ENCODE measurements around the gene NEDD8. TPM values are rescaled to one million over a fixed set of nuclear protein-coding genes. Genes with fewer than 3 reads are reported as not detected.

The NEDD8 gene
- 38.8 and 136 TPM in 2 replicates for total RNA-seq (ENCODE audit: low replicate concordance)

- H3K4me3 ChIP-seq (ENCODE audit: low read depth, low read length) = peak within 1 kb of the TSS; percentile 97
- DNase-seq (ENCODE audit: low read depth) = peak; percentile 98
- no peak for TF ChIP-seq CTCF (IDR thresholded peaks at IDR 0.05; ENCODE audit: insufficient read depth, low read length)
Observed at GRCh38 chr14:24232121-24232644, at the start of gene NEDD8. NEDD8 (minus strand) TSS chr14:24232367; CDS start chr14:24232267, 100 bp downstream.

- DNase-seq (ENCODE audit: low read depth) = no peak
- no peak overlapping the region for H3K4me3 ChIP-seq (ENCODE audit: low read depth, low read length)
- no peak for TF ChIP-seq CTCF (IDR thresholded peaks at IDR 0.05; ENCODE audit: insufficient read depth, low read length)
Observed at GRCh38 chr14:24281636-24282035, 49.5 kb upstream of the NEDD8 start.

GRCh38 chr14:24280797-24281460 is 48.8 kb upstream of the NEDD8 start:
- peak; percentile 57 for DNase-seq (ENCODE audit: low read depth)
- H3K4me3 ChIP-seq (ENCODE audit: low read depth, low read length) = no peak overlapping the region
- TF ChIP-seq CTCF (IDR thresholded peaks at IDR 0.05; ENCODE audit: insufficient read depth, low read length) = no peak

GRCh38 chr14:24279301-24280186 is 47.4 kb upstream of the NEDD8 start:
- no peak for DNase-seq (ENCODE audit: low read depth)
- H3K4me3 ChIP-seq (ENCODE audit: low read depth, low read length) = no peak overlapping the region
- no peak for TF ChIP-seq CTCF (IDR thresholded peaks at IDR 0.05; ENCODE audit: insufficient read depth, low read length)

GRCh38 chr14:24278424-24278823 is 46.3 kb upstream of the NEDD8 start:
- no peak overlapping the region for H3K4me3 ChIP-seq (ENCODE audit: low read depth, low read length)
- no peak for TF ChIP-seq CTCF (IDR thresholded peaks at IDR 0.05; ENCODE audit: insufficient read depth, low read length)
- no peak for DNase-seq (ENCODE audit: low read depth)

- H3K4me3 ChIP-seq (ENCODE audit: low read depth, low read length) = no peak overlapping the region
- no peak for TF ChIP-seq CTCF (IDR thresholded peaks at IDR 0.05; ENCODE audit: insufficient read depth, low read length)
- DNase-seq (ENCODE audit: low read depth) = no peak
Observed at GRCh38 chr14:24277606-24278321, 45.6 kb upstream of the NEDD8 start.
